Measurements from ENCODE around the gene RALGAPA2.
A peak's percentile ranks its signal among the peaks of the same experiment; 100 is the strongest.

Gene RALGAPA2

GRCh38 chr20:20404633-20405032 lies 307.8 kb downstream of the RALGAPA2 start:
- no peak for DNase-seq (ENCODE audit: low read depth)

GRCh38 chr20:20401991-20402390 lies 310.5 kb downstream of the RALGAPA2 start:
- DNase-seq (ENCODE audit: low read depth): no peak

GRCh38 chr20:20399531-20400500 lies 312.6 kb downstream of the RALGAPA2 start:
- DNase-seq (ENCODE audit: low read depth): no peak

GRCh38 chr20:20398123-20398522 lies 314.3 kb downstream of the RALGAPA2 start:
- no peak for DNase-seq (ENCODE audit: low read depth)

GRCh38 chr20:20396794-20397193 lies 315.6 kb downstream of the RALGAPA2 start:
- DNase-seq (ENCODE audit: low read depth): no peak

GRCh38 chr20:20395903-20396568 lies 316.4 kb downstream of the RALGAPA2 start:
- no peak for DNase-seq (ENCODE audit: low read depth)

GRCh38 chr20:20395087-20395486 lies 317.4 kb downstream of the RALGAPA2 start:
- no peak for DNase-seq (ENCODE audit: low read depth)

- peak; percentile 27 for DNase-seq (ENCODE audit: low read depth)
Observed at GRCh38 chr20:20393207-20394120, 319.0 kb downstream of the RALGAPA2 start.

GRCh38 chr20:20391766-20392165 lies 320.7 kb downstream of the RALGAPA2 start:
- DNase-seq (ENCODE audit: low read depth): no peak

GRCh38 chr20:20391115-20391514 lies 321.3 kb downstream of the RALGAPA2 start:
- no peak for DNase-seq (ENCODE audit: low read depth)

GRCh38 chr20:20390393-20390792 lies 322.1 kb downstream of the RALGAPA2 start:
- DNase-seq (ENCODE audit: low read depth): no peak

GRCh38 chr20:20386192-20386591 lies 326.3 kb downstream of the RALGAPA2 start:
- DNase-seq (ENCODE audit: low read depth): no peak

GRCh38 chr20:20375862-20376261 lies 336.6 kb downstream of the RALGAPA2 start:
- DNase-seq (ENCODE audit: low read depth): no peak

- DNase-seq (ENCODE audit: low read depth): no peak
Observed at GRCh38 chr20:20373091-20373571, 339.3 kb downstream of the RALGAPA2 start.

GRCh38 chr20:20371681-20372080 lies 340.8 kb downstream of the RALGAPA2 start:
- no peak for DNase-seq (ENCODE audit: low read depth)

- no peak for DNase-seq (ENCODE audit: low read depth)
Observed at GRCh38 chr20:20371083-20371482, 341.4 kb downstream of the RALGAPA2 start.

- no peak for DNase-seq (ENCODE audit: low read depth)
Observed at GRCh38 chr20:20370094-20370575, 342.3 kb downstream of the RALGAPA2 start.

GRCh38 chr20:20369250-20370093 lies 343.0 kb downstream of the RALGAPA2 start:
- no peak for DNase-seq (ENCODE audit: low read depth)

- no peak for DNase-seq (ENCODE audit: low read depth)
Observed at GRCh38 chr20:20368418-20369249, 343.8 kb downstream of the RALGAPA2 start.
